OCI-LY7 (cell line): ENCODE results near the gene GOLGA3.

Source experiments
- EZH2phosphoT487 ChIP-seq: fragments of 200-600 bp; sonication (generic); IDR thresholded peaks from 2 replicates; pipeline ENCODE4 v1.6.1; 2018; ENCODE audit warnings: low read depth, borderline replicate concordance, mild to moderate bottlenecking, mixed run types, antibody characterized with exemption, low read length, moderate library complexity, mixed read lengths
- TF ChIP-seq, protein P1 (sequence below): fragments of 200-600 bp; sonication (generic); conservative IDR thresholded peaks from 2 replicates; pipeline ENCODE4 v1.5.1; 2014; ENCODE audit warnings: mild to moderate bottlenecking, antibody characterized with exemption, low read length, moderate library complexity, mixed read lengths

DNA sequence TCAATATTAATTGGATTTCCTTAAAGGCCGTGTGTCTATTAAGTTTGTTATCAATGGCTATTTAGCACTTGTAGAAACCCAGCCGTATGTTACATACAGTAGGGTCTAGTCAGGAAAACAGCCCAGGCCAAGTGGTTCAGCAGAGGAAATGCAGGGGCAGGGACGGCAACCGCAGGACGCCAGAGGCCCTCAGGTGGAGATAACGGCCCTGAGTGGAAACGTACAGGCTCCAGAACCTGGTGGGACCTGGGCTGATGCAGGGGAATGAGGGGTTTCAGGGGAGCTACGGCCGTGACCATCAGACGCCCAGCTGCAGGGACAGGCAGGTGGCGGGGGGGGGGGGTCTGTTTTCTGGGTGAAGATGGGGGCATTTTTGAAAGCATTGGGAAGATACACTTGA lies 63.3 kb downstream of the GOLGA3 start:
- TF ChIP-seq, protein P1, sequence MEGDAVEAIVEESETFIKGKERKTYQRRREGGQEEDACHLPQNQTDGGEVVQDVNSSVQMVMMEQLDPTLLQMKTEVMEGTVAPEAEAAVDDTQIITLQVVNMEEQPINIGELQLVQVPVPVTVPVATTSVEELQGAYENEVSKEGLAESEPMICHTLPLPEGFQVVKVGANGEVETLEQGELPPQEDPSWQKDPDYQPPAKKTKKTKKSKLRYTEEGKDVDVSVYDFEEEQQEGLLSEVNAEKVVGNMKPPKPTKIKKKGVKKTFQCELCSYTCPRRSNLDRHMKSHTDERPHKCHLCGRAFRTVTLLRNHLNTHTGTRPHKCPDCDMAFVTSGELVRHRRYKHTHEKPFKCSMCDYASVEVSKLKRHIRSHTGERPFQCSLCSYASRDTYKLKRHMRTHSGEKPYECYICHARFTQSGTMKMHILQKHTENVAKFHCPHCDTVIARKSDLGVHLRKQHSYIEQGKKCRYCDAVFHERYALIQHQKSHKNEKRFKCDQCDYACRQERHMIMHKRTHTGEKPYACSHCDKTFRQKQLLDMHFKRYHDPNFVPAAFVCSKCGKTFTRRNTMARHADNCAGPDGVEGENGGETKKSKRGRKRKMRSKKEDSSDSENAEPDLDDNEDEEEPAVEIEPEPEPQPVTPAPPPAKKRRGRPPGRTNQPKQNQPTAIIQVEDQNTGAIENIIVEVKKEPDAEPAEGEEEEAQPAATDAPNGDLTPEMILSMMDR: no peak
- no peak for TF ChIP-seq EZH2phosphoT487
